Peyer's patch (tissue), 4 donors: ENCODE results near the gene CHST15.

Experiments used
- POLR2A ChIP-seq, 2 donors: fragments of 450-650 bp; IDR thresholded peaks; one replicate each; pipeline ENCODE4 v1.5.1; 2017; ENCODE audit warnings: antibody characterized with exemption in 2 of 2, mild to moderate bottlenecking in 2 of 2, moderate library complexity in 2 of 2
- TF ChIP-seq, protein P1 (sequence below), 6 experiments: fragments of 450-650 bp in 4 of 6; fragments of 200-600 bp in 2 of 6; sonication (generic) in 1 of 6; IDR thresholded peaks; one replicate each; pipeline ENCODE4 v1.5.1; 2017 to 2019; ENCODE audit warnings: antibody characterized with exemption in 6 of 6, mild to moderate bottlenecking in 3 of 6, moderate library complexity in 1 of 6

DNA sequence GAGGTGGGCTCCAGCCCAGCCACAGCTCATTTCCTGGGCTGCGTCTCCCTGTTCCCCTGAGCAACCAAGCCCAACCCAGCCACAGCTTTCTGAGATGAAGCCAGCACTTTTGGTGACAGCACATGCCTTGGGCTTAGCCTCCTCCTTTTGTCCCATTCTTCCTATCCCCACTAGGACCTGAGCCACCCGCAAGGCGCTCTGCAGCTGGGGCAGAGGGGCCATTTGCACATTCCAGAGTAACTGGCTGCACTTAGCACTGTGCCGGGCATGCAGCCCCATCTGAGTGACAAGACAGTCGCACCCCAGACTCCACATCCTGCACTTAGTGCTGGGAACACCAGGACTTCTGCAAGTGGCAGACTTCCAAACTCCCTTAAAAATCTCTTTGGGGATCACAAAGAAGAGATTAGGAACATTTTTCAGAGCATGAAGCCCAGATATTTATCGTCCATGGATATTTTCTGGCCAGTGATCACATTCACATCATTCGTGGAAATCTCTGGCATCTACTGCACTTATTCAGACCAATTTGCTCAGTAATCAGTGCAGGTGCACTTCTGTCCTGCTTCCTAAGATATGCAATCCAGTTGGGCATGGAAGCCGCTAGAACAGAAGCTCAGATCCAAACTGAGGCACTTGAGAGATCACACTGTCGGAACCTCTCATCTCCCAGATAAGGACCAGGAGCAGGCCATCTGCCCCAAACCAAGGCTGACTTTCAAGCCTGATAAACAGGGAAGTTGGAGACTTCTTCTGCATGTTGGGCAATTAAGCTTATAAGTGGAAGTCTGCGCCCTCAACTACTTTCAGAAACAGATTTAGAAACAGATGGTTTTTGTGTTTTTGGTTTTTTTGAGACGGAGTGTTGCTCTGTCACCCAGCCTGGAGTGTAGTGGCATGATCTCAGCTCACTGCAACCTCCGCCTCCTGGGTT, 26.4 kb downstream of the CHST15 start:
- TF ChIP-seq, protein P1, sequence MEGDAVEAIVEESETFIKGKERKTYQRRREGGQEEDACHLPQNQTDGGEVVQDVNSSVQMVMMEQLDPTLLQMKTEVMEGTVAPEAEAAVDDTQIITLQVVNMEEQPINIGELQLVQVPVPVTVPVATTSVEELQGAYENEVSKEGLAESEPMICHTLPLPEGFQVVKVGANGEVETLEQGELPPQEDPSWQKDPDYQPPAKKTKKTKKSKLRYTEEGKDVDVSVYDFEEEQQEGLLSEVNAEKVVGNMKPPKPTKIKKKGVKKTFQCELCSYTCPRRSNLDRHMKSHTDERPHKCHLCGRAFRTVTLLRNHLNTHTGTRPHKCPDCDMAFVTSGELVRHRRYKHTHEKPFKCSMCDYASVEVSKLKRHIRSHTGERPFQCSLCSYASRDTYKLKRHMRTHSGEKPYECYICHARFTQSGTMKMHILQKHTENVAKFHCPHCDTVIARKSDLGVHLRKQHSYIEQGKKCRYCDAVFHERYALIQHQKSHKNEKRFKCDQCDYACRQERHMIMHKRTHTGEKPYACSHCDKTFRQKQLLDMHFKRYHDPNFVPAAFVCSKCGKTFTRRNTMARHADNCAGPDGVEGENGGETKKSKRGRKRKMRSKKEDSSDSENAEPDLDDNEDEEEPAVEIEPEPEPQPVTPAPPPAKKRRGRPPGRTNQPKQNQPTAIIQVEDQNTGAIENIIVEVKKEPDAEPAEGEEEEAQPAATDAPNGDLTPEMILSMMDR (IDR thresholded peaks at IDR 0.05), result no peak
- TF ChIP-seq POLR2A (IDR thresholded peaks at IDR 0.05), result no peak
